Activated CD8-positive, alpha-beta memory T cell treated with anti-CD3 and anti-CD28 coated beads, Interleukin-2, amount 10 ng/mL, durations not matched to agents 7 days and 5 days (primary cell): Measurements from ENCODE around the gene ZMYM1. TPM values are rescaled to one million over a fixed set of nuclear protein-coding genes. Genes with fewer than 3 reads are reported as not detected.

Source experiments
- ATAC-seq: fragments of 150-1000 bp; cut with Tn5 transposase; one replicate; pipeline ENCODE4 v1.10.0; 2021; ENCODE audit warnings: moderate library complexity
- CTCF ChIA-PET: fragments of 350-600 bp; sonication (Branson Sonifier 250); formaldehyde crosslinking; loops from one replicate; lab custom pipeline; 2021; ENCODE audit warnings: antibody characterized with exemption; lab: Charles Lee
- DNase-seq: peaks from one replicate; pipeline ENCODE4 v3.0.0-alpha.2; 2020
- H3K27ac Mint-ChIP-seq: one replicate; pipeline ENCODE4 v1.8.0; 2021; ENCODE audit warnings: mild to moderate bottlenecking, mixed read lengths
- H3K27me3 Mint-ChIP-seq: one replicate; pipeline ENCODE4 v1.8.0; 2021; ENCODE audit warnings: mixed read lengths
- H3K36me3 Mint-ChIP-seq: one replicate; pipeline ENCODE4 v1.8.0; 2021; ENCODE audit warnings: mild to moderate bottlenecking, mixed read lengths
- H3K4me1 Mint-ChIP-seq: one replicate; pipeline ENCODE4 v1.8.0; 2021; ENCODE audit warnings: mixed read lengths
- H3K4me3 Mint-ChIP-seq: one replicate; pipeline ENCODE4 v1.8.0; 2021; ENCODE audit warnings: mild to moderate bottlenecking, moderate library complexity, mixed read lengths
- H3K9me3 Mint-ChIP-seq: one replicate; pipeline ENCODE4 v1.8.0; 2022; ENCODE audit warnings: low read depth, mixed read lengths
- total RNA-seq, 2 experiments: library from RNA; stranded (reverse); gene quantifications; one replicate each; pipeline ENCODE4 v1.2.3, GENCODE V29; 2021

ZMYM1 gene
- total RNA-seq, 2 experiments from 2014 or later, result 11.7 to 14.5 TPM

DNA sequence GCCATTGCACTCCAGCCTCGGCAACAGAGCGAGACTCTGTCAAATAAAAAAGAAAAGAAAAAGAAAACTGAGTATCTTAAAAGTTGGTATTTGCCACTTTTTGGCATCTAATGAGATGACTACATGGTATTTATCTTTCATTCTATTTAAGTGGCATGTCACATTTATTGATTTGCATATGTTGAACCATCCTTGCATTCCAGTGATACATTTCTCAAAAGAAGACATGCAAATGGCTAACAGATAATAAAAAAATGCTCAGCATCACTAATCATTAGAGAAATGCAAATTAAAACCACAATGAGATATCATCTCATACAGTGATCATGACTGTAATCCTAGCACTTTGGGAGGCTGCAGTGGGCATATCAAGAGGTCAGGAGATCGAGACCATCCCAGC is 85.7 kb downstream of the ZMYM1 start:
- Mint-ChIP-seq H3K36me3 (peaks cover 2% of the 10 kb centered on the region), H3K27me3 (no peaks in the 10 kb centered on the region), H3K4me3 (no peak overlapping the region), H3K9me3 (peaks cover 6% of the 10 kb centered on the region), H3K4me1 (peaks cover 4% of the 10 kb centered on the region), H3K27ac (no peak overlapping the region)
- CTCF ChIA-PET, result no interaction called here
- ATAC-seq (no peak), DNase-seq (no peak)

Other genes starting within 250 kb of the ZMYM1 start
- 10 to 100 TPM; 52.7 to 67.2 TPM for gene SMIM12, start 219.6 kb upstream of the ZMYM1 start, total RNA-seq
- under 1 TPM; 0.50 to 0.66 TPM for gene DLGAP3, start 149.7 kb upstream of the ZMYM1 start, total RNA-seq
- 10 to 100 TPM; 29.6 to 30.2 TPM for gene TMEM35B, start 94.0 kb upstream of the ZMYM1 start, total RNA-seq
- 10 to 100 TPM; 18.9 to 20.4 TPM for gene ZMYM6, start 47.4 kb upstream of the ZMYM1 start, total RNA-seq
- 100 to 1,000 TPM; 344 to 402 TPM for gene SFPQ, start 113.8 kb downstream of the ZMYM1 start, total RNA-seq
- gene ZMYM4, start 189.3 kb downstream of the ZMYM1 start, total RNA-seq, result 10 to 100 TPM; 21.8 to 29.0 TPM